DMS79 (cell line): Measurements from ENCODE around the gene NHLH2.

Experiments used
- DNase-seq: peaks from one replicate; lab custom pipeline; 2025; lab: John Stamatoyannopoulos, UW

NHLH2 gene

GRCh38 chr1:115840605-115841460 lies at the start of gene NHLH2:
NHLH2 (minus strand) TSS chr1:115841126; CDS start chr1:115838372, 2,754 bp downstream.
- no peak for DNase-seq

GRCh38 chr1:115890580-115890979 lies 49.7 kb upstream of the NHLH2 start:
- DNase-seq = no peak

- no peak for DNase-seq
These were observed 48.0 kb upstream of the NHLH2 start for GRCh38 chr1:115888976-115889375.

- DNase-seq = no peak
These were observed 42.3 kb upstream of the NHLH2 start for GRCh38 chr1:115882913-115883902.

GRCh38 chr1:115880981-115881672 lies 40.2 kb upstream of the NHLH2 start:
- DNase-seq = no peak

- no peak for DNase-seq
These were observed 39.1 kb upstream of the NHLH2 start for GRCh38 chr1:115879977-115880376.

DNA sequence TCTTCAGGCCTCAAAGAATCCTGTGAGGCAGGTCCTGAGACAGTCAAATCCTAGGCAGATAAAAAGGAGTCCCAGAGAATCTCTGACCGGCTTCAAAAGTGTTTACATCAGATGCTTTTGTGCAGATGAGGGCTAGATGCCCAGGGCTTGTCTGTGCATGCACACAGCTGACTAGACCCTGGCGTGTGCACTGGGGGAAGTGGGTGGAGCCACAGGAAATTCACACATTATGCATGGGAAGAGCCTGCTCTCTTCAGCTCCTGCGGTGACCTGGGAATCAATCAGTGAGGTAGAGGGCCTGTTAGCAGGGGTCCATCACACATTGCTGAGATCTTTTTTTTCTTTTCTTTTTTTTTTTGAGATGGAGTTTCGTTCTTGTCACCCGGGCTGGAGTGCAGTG lies 36.6 kb upstream of the NHLH2 start:
- no peak for DNase-seq

DNA sequence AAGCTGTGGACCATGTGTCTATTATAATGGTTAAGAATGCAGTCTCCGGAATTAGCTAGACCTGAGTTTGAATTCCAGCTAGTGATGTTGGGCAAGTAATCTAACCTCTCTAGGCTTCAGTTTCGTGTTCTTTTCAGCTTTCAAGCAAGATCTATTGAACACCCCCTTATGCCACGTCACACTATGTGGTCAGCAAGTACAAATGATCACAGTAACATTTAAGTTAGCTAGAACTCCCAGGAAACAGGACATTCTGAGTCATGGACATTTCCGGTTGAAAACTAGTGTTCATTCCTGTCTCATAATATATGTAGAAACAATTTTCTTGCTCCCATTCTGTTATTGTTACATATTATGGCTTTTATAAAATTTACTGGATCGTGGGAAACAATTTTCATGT lies 34.0 kb upstream of the NHLH2 start:
- DNase-seq = no peak

- DNase-seq = no peak
These were observed 33.6 kb upstream of the NHLH2 start for GRCh38 chr1:115874497-115874896.

DNA sequence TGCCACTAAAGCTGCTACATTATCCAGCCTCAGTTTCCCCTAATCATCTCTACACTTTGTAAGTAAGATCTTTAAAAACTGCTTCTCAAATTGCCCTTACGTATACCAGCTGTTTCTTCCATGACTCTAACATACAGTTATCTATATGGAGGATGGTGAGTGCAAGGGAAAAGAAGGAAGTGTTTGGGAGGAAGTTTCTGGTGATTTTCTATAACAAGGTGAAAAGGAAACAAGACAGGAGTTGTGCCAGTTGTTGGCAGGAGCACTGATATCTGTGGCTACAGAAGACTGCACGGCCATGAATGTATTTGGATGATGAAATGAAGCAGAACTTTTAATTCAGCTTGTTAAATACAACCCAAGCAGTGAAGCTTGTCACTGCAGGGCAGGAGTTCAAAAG lies 32.3 kb upstream of the NHLH2 start:
- DNase-seq = no peak

DNA sequence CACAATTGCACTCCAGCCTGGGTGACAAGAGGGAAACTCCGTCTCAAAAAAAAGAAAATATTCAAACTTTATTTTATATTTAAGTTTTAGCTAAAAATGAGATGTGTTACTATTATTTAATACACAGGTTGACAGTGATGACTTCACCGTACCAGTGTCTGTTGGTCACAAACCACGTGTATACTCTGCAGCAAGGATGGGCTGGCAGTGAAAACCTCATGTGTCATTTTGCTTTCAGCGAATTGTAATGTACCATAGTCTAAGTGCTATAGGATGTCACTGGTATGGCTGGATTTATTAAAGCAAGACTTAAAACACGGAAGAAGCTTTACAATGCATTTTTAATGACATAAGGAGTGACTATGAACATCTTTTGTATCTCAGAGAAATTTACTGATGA lies 28.1 kb upstream of the NHLH2 start:
- no peak for DNase-seq

- DNase-seq = no peak
These were observed 26.3 kb upstream of the NHLH2 start for GRCh38 chr1:115867216-115867615.

- DNase-seq = no peak
These were observed 24.9 kb upstream of the NHLH2 start for GRCh38 chr1:115865704-115866380.

- no peak for DNase-seq
These were observed 21.5 kb upstream of the NHLH2 start for GRCh38 chr1:115862403-115862802.

DNA sequence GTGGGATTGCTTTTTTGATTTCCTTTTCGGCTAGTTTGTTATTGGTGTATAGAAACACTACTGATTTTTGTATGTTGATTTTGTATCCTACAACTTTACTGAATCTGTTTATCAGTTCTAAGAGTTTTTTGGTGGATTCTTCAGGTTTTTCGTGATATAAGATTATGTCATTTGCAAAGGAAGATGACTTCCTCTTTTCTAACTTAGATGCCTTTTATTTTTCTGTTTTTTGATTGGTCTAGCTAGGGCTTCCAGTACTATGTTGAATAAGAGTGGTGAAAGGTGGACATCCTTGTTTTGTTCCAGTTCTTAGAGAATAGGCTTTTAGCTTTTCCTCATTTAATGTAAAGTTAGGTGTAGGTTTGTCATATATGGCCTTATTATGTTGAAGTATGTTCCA lies 13.1 kb upstream of the NHLH2 start:
- no peak for DNase-seq

DNA sequence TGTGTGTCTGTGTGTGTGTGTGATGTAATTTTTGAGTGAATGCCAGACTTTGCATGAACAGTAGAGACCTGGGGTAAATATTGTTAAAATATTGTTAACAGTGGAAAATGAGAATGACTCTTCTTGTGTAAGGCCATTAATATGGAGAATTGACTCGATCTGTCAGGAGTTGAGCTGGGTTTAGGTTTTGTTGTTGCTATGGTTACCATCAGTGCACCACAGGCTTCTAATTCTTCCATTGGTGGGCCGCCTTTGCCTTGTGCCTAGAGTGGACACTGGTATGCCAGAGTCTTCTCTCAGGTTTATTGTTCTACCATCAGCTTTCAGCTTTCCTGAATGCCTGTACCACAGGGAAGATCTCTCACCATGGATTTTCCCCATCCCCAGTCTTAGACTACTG lies 10.0 kb upstream of the NHLH2 start:
- DNase-seq = no peak

DNA sequence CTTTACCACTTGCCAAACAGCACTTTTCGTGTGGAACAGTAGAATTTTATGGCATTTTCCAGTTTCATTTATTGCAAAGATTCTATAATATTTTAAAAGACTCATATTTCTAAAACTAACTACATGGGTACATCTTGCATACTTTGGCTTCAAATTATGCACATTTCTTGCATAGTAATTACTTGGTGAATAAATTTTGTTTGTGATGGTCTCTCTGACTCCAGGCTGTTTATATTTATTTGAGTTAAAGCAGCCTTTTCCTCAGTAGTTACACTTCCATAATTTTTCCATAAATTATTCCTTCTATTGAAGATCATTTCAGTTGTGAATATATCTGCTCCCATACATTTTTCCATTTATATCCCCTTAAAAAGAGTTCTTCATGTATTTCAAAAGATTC lies 6.9 kb upstream of the NHLH2 start:
- no peak for DNase-seq

DNA sequence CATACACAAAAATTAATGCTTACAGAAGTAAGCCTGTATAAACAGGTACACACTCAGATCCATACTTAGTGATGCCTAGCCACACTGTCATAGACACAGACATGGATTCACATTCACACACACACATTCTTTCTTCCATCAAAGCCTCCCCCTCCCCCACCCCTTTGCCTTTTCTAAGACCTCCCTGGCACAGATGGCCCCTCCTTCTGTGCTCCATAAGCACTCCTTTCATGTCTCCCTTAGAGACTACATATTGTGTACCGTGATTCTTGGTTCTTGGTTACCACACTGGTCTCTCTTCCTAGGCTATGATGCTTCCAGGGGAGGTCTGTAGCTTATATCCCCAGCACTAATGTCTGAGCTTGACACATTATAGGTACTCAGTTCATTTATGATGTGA lies 2.0 kb upstream of the NHLH2 start:
- DNase-seq = no peak

- DNase-seq = no peak
These were observed 1.2 kb downstream of the NHLH2 start for GRCh38 chr1:115839679-115840237.

- no peak for DNase-seq
These were observed 1.8 kb downstream of the NHLH2 start for GRCh38 chr1:115839029-115839678.
